IMR-90 (cell line): ENCODE measurements around the gene ATP9B. TPM values are rescaled to one million over a fixed set of nuclear protein-coding genes. Genes with fewer than 3 reads are reported as not detected.

Experiments used
- ATAC-seq: fragments of 200-7000 bp; cut with Tn5 transposase; 2 replicates; pipeline ENCODE4 v1.9.1; 2020; ENCODE audit warnings: low read depth, mild to moderate bottlenecking, moderate library complexity
- BruUV-seq: library from RNA; stranded (reverse); fragments of 400-500 nt; replicated peaks from 2 replicates; lab custom pipeline; 2021; lab: Mats Ljungman, UMichigan
- CTCF ChIA-PET: fragments of 300-600 bp; formaldehyde crosslinking; extraction: SDS; loops from one replicate; lab custom pipeline; 2021; ENCODE audit warnings: antibody characterized with exemption; lab: Yijun Ruan, JAX
- POLR2A ChIA-PET: fragments of 300-600 bp; sonication (Branson Sonifier 250); formaldehyde crosslinking; loops from one replicate; lab custom pipeline; 2022; ENCODE audit warnings: antibody characterized with exemption; ENCODE audit not compliant: unreplicated experiment; lab: Charles Lee
- DNase-seq: peaks from one replicate; pipeline ENCODE4 v3.0.0; 2013
- H2AFZ ChIP-seq: replicated peaks from 2 replicates; pipeline ENCODE3; 2013; ENCODE audit warnings: low read length, mild to moderate bottlenecking; ENCODE audit not compliant: poor library complexity
- H2AK5ac ChIP-seq: 2 replicates; pipeline ENCODE4 v1.6.1; 2013; ENCODE audit warnings: low read depth, low read length, inconsistent platforms
- H2AK9ac ChIP-seq: replicated peaks from 2 replicates; pipeline ENCODE3; 2013; ENCODE audit warnings: mild to moderate bottlenecking, low read depth, low read length, moderate library complexity; ENCODE audit not compliant: poor library complexity
- H2BK120ac ChIP-seq: 2 replicates; pipeline ENCODE4 v1.6.1; 2013; ENCODE audit warnings: low read depth, low read length, inconsistent platforms
- H2BK15ac ChIP-seq: 3 replicates; pipeline ENCODE4 v1.6.1; 2013; ENCODE audit warnings: low read depth, low read length, inconsistent platforms
- H2BK20ac ChIP-seq: 2 replicates; pipeline ENCODE4 v1.6.1; 2013; ENCODE audit warnings: low read depth, mild to moderate bottlenecking, inconsistent platforms, low read length, moderate library complexity
- H2BK5ac ChIP-seq: 2 replicates; pipeline ENCODE4 v1.6.1; 2013; ENCODE audit warnings: mild to moderate bottlenecking, low read depth, low read length, inconsistent platforms; ENCODE audit not compliant: poor library complexity, severe bottlenecking
- H3K14ac ChIP-seq: replicated peaks from 2 replicates; pipeline ENCODE4 v1.6.1; 2013; ENCODE audit warnings: low read depth, low read length, inconsistent platforms
- H3K18ac ChIP-seq: 2 replicates; pipeline ENCODE4 v1.6.1; 2013; ENCODE audit warnings: low read depth, low read length, control low read depth
- H3K23ac ChIP-seq: 2 replicates; pipeline ENCODE4 v1.6.1; 2013; ENCODE audit warnings: low read depth, low read length, inconsistent platforms
- H3K27ac ChIP-seq: 2 replicates; pipeline ENCODE4 v1.5.1; 2013; ENCODE audit warnings: mild to moderate bottlenecking, control low read depth, low read length; ENCODE audit not compliant: insufficient read depth
- H3K27me3 ChIP-seq: 2 replicates; pipeline ENCODE4 v1.6.1; 2013; ENCODE audit warnings: low read length; ENCODE audit not compliant: control insufficient read depth, insufficient read depth
- H3K36me3 ChIP-seq: 2 replicates; pipeline ENCODE4 v1.6.1; 2013; ENCODE audit warnings: low read length, mixed read lengths; ENCODE audit not compliant: control insufficient read depth, insufficient read depth
- H3K4ac ChIP-seq: 2 replicates; pipeline ENCODE4 v1.6.1; 2013; ENCODE audit warnings: low read depth, low read length, inconsistent platforms
- H3K4me1 ChIP-seq: 2 replicates; pipeline ENCODE4 v1.6.1; 2013; ENCODE audit warnings: low read length, mixed read lengths; ENCODE audit not compliant: control insufficient read depth, insufficient read depth
- H3K4me2 ChIP-seq: 2 replicates; pipeline ENCODE4 v1.6.1; 2013; ENCODE audit warnings: low read depth, mild to moderate bottlenecking, control low read depth, low read length, moderate library complexity
- H3K4me3 ChIP-seq: 2 replicates; pipeline ENCODE4 v1.5.1; 2013; ENCODE audit warnings: low read depth, mild to moderate bottlenecking, control low read depth, low read length, moderate library complexity; ENCODE audit not compliant: insufficient read depth
- H3K56ac ChIP-seq: 2 replicates; pipeline ENCODE4 v1.6.1; 2013; ENCODE audit warnings: low read length, inconsistent platforms; ENCODE audit not compliant: insufficient read depth; ENCODE audit errors: extremely low read depth
- H3K79me1 ChIP-seq, 2 experiments: 2 replicates each; pipeline ENCODE4 v1.6.1; 2013; ENCODE audit warnings: low read length in 2 of 2, inconsistent platforms in 1 of 2, low read depth in 1 of 2
- H3K9ac ChIP-seq: 2 replicates; pipeline ENCODE4 v1.6.1; 2013; ENCODE audit warnings: low read depth, low read length, control low read depth
- H3K9me1 ChIP-seq: 2 replicates; pipeline ENCODE4 v1.6.1; 2013; ENCODE audit warnings: low read length, inconsistent platforms; ENCODE audit not compliant: insufficient read depth
- H3K9me3 ChIP-seq: 2 replicates; pipeline ENCODE4 v1.6.1; 2013; ENCODE audit warnings: low read length; ENCODE audit not compliant: control insufficient read depth, insufficient read depth
- H4K20me1 ChIP-seq: 2 replicates; pipeline ENCODE4 v1.6.1; 2013; ENCODE audit warnings: low read length, inconsistent platforms; ENCODE audit not compliant: insufficient read depth
- H4K5ac ChIP-seq: 2 replicates; pipeline ENCODE4 v1.6.1; 2013; ENCODE audit warnings: mild to moderate bottlenecking, low read depth, low read length, control low read depth
- H4K8ac ChIP-seq, 2 experiments: 2 replicates each; pipeline ENCODE4 v1.6.1; 2013; ENCODE audit warnings: low read depth in 2 of 2, low read length in 2 of 2, control low read depth in 1 of 2, inconsistent platforms in 1 of 2
- H4K91ac ChIP-seq: 2 replicates; pipeline ENCODE4 v1.6.1; 2013; ENCODE audit warnings: low read depth, low read length, inconsistent platforms; ENCODE audit not compliant: insufficient read depth
- CEBPB ChIP-seq: IDR thresholded peaks from 2 replicates; pipeline ENCODE4 v1.6.1; 2012; ENCODE audit warnings: low read depth, low read length, improper control_type of control experiment
- CHD1 ChIP-seq: IDR thresholded peaks from 2 replicates; pipeline ENCODE4 v1.6.1; 2012; ENCODE audit warnings: low read depth, low read length, improper control_type of control experiment
- MAFK ChIP-seq: IDR thresholded peaks from 2 replicates; pipeline ENCODE4 v1.6.1; 2012; ENCODE audit warnings: low read depth, low read length, improper control_type of control experiment
- MAZ ChIP-seq: IDR thresholded peaks from 2 replicates; pipeline ENCODE4 v1.6.1; 2012; ENCODE audit warnings: low read depth, mild to moderate bottlenecking, low read length, improper control_type of control experiment, moderate library complexity, borderline replicate concordance
- MXI1 ChIP-seq: IDR thresholded peaks from 2 replicates; pipeline ENCODE4 v1.6.1; 2012; ENCODE audit warnings: low read depth, mild to moderate bottlenecking, low read length, moderate library complexity, borderline replicate concordance
- RCOR1 ChIP-seq: IDR thresholded peaks from 2 replicates; pipeline ENCODE4 v1.6.1; 2012; ENCODE audit warnings: mild to moderate bottlenecking, low read length, improper control_type of control experiment; ENCODE audit not compliant: insufficient replicate concordance
- RFX5 ChIP-seq: IDR thresholded peaks from 2 replicates; pipeline ENCODE4 v1.8.0; 2012; ENCODE audit warnings: low read depth, mild to moderate bottlenecking, low read length, moderate library complexity
- SMC3 ChIP-seq: fragments of 150-350 bp; IDR thresholded peaks from 2 replicates; pipeline ENCODE4 v1.6.1; 2016; ENCODE audit warnings: low read depth, mild to moderate bottlenecking, antibody characterized with exemption, low read length, moderate library complexity
- WGBS, 2 experiments: methylation state at CpG; one replicate each; pipeline versions ENCODE4 v1.1.5 to v1.1.7; 2013; ENCODE audit warnings: missing lambda C conversion rate in 2 of 2; ENCODE audit not compliant: insufficient read length in 1 of 2; ENCODE audit errors: extremely low coverage in 2 of 2; 5-methylcytosine and 5-hydroxymethylcytosine counted together
- dilution Hi-C: fragments of 300-500 bp; cut with HindIII; formaldehyde crosslinking; loops from one replicate; pipeline ENCODE4 v1.14.3; 2018; ENCODE audit warnings: low sequenced_read_pairs; ENCODE audit not compliant: unreplicated experiment
- in situ Hi-C: fragments of 300-500 bp; cut with MboI; formaldehyde crosslinking; loops from 3 replicates; pipeline ENCODE4 v1.14.3; 2019; ENCODE audit warnings: low sequenced_read_pairs, inconsistent platforms, mixed read lengths
- intact Hi-C: fragments of 100-400 bp; cut with micrococcal nuclease; formaldehyde crosslinking; loops from 2 replicates; pipeline ENCODE4 v1.10.0; 2022
- polyA plus RNA-seq, 3 experiments: library from polyadenylated mRNA; depleted of rRNA; stranded (reverse); fragments of >200 nt; gene quantifications; 2 replicates each; pipeline ENCODE4 v1.2.3, GENCODE V29; 2012; ENCODE audit warnings: low replicate concordance in 1 of 3
- total RNA-seq: library from RNA; depleted of rRNA; stranded (reverse); fragments of >200 nt; gene quantifications from 2 replicates; pipeline ENCODE4 v1.2.3, GENCODE V29; 2012
- TF ChIP-seq, protein P1 (sequence below): fragments of 150-350 bp; IDR thresholded peaks from 2 replicates; pipeline ENCODE4 v1.6.1; 2017; ENCODE audit warnings: mild to moderate bottlenecking, antibody characterized with exemption, low read length, low read depth
- TF ChIP-seq, protein P2 (sequence below): conservative IDR thresholded peaks from 2 replicates; pipeline ENCODE4 v1.5.1; 2012; ENCODE audit warnings: mild to moderate bottlenecking, low read depth, low read length, improper control_type of control experiment
- TF ChIP-seq, protein P3 (sequence below): fragments of 150-350 bp; IDR thresholded peaks from 2 replicates; pipeline ENCODE4 v1.6.1; 2016; ENCODE audit warnings: low read depth, mild to moderate bottlenecking, low read length, moderate library complexity, borderline replicate concordance

ATP9B gene
- total and polyA plus RNA-seq, 2 of the 4 experiments (the other 2 are of a cell fraction): 11.0 to 11.5 TPM

DNA sequence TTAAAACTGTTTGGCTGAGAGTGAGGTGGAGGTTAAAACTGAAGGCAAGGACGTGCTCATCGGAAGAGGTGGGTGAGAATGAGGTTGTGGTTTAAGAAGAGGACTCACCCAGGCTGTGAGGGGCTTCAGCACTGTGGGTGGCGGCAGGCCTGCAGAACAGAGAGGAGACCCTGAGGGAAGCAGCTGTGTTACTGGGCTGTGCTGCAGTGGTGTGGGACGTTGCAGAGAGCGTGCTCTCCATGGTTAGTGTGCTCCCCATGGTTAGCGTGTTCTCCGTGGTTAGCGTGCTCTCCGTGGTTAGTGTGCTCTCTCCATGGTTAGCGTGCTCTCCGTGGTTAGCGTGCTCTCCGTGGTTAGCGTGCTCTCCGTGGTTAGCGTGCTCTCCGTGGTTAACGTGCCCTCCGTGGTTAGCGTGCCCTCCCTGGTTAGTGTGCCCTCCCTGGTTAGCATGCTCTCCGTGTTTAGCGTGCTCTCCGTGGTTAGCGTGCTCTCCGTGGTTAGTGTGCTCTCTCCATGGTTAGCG is 258.1 kb downstream of the ATP9B start:
- Histone ChIP-seq H2BK15ac (no peak overlapping the region), H4K20me1 (no peaks in the 10 kb centered on the region; the same call in 1 of the 2 replicates), H3K4me3 (no peak overlapping the region), H3K27ac (no peak overlapping the region), H3K36me3 (peaks cover 3% of the 10 kb centered on the region), H3K14ac (no peak overlapping the region), H2AFZ (no peak overlapping the region), H3K4ac (no peak overlapping the region), H3K56ac (no peak overlapping the region), H3K27me3 (no peaks in the 10 kb centered on the region), H2BK5ac (no peak overlapping the region), H4K91ac (no peak overlapping the region), H4K5ac (no peak overlapping the region), H3K23ac (no peak overlapping the region), H2BK20ac (no peak overlapping the region), H3K9me3 (no peaks in the 10 kb centered on the region), H3K18ac (no peak overlapping the region), H3K9ac (no peak overlapping the region), H3K9me1 (peaks cover 4% of the 10 kb centered on the region; the same call in 1 of the 2 replicates), H3K79me1 (no peaks in the 10 kb centered on the region), H3K4me2 (no peak overlapping the region), H2BK120ac (no peak overlapping the region), H2AK5ac (no peak overlapping the region), H3K4me1 (no peaks in the 10 kb centered on the region; the same call in 1 of the 2 replicates), H4K8ac (no peak overlapping the region), H2AK9ac (no peak overlapping the region)
- 99% methylated on average over 16 of the region's 26 CpGs; no CpG with 5 or more reads in 1 of the 2 experiments for WGBS, 2 experiments
- TF ChIP-seq CHD1: no peak
- TF ChIP-seq, protein P1, sequence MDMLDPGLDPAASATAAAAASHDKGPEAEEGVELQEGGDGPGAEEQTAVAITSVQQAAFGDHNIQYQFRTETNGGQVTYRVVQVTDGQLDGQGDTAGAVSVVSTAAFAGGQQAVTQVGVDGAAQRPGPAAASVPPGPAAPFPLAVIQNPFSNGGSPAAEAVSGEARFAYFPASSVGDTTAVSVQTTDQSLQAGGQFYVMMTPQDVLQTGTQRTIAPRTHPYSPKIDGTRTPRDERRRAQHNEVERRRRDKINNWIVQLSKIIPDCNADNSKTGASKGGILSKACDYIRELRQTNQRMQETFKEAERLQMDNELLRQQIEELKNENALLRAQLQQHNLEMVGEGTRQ: no peak
- no peak for TF ChIP-seq MAZ
- TF ChIP-seq RFX5: no peak
- TF ChIP-seq MXI1: no peak
- TF ChIP-seq, protein P2, sequence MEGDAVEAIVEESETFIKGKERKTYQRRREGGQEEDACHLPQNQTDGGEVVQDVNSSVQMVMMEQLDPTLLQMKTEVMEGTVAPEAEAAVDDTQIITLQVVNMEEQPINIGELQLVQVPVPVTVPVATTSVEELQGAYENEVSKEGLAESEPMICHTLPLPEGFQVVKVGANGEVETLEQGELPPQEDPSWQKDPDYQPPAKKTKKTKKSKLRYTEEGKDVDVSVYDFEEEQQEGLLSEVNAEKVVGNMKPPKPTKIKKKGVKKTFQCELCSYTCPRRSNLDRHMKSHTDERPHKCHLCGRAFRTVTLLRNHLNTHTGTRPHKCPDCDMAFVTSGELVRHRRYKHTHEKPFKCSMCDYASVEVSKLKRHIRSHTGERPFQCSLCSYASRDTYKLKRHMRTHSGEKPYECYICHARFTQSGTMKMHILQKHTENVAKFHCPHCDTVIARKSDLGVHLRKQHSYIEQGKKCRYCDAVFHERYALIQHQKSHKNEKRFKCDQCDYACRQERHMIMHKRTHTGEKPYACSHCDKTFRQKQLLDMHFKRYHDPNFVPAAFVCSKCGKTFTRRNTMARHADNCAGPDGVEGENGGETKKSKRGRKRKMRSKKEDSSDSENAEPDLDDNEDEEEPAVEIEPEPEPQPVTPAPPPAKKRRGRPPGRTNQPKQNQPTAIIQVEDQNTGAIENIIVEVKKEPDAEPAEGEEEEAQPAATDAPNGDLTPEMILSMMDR: no peak
- TF ChIP-seq RCOR1: no peak
- no peak for TF ChIP-seq SMC3
- TF ChIP-seq CEBPB: no peak
- TF ChIP-seq, protein P3, sequence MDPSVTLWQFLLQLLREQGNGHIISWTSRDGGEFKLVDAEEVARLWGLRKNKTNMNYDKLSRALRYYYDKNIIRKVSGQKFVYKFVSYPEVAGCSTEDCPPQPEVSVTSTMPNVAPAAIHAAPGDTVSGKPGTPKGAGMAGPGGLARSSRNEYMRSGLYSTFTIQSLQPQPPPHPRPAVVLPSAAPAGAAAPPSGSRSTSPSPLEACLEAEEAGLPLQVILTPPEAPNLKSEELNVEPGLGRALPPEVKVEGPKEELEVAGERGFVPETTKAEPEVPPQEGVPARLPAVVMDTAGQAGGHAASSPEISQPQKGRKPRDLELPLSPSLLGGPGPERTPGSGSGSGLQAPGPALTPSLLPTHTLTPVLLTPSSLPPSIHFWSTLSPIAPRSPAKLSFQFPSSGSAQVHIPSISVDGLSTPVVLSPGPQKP: no peak
- no peak for TF ChIP-seq MAFK
- ChIA-PET POLR2A (no interaction called here), CTCF (no interaction called here)
- dilution Hi-C loops (no loop called here), in situ Hi-C loops (no loop called here), intact Hi-C loops (no loop called here)
- BruUV-seq: no TSS peak
- DNase-seq: no peak
- ATAC-seq: no peak
